ENCODE data around the gene DAAM1. TPM values are rescaled to one million over a fixed set of nuclear protein-coding genes. Genes with fewer than 3 reads are reported as not detected.

DAAM1 gene
- total and polyA plus RNA-seq, 12 donors = 22.8 to 102 (median 75.2) TPM

DNA sequence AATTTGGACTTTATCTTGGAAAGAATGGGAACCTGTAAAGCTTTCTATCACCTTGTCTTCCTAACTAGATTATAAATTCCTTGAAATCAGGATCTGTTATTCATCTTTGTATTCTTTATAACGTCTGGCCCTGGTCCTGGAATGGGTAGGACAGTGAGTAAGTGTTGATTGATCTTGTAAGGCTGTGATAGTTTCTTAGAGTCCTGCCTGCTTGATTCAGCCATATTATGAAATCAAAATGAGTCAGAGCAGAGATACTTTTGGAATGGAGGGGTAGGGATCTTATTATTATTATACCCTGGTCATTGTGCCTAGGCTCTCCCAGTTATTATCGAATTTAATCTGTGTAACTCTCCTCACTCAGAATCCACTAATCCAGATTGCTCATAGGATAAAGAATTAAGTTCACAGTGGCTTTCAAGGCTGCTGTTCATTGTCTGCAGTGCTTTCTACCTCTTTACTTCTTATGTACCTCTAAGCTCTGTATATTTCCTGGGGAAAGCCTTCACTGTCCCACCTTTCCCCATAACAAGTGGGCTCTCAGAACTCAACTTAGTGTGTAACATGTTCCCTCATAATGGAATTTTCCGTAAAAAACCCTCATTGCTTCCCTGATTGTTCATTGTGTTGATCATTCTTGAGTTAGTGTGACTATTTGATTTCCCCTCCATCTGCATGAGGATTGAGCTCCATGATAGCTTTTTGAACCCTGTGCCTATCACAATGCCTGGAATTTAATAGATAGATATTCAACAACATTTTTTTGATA lies 93.3 kb downstream of the DAAM1 start:
- Histone ChIP-seq H3K9me3 (peaks cover 0 to 13% (median 0%) of the 10 kb centered on the region in 11 donors), H3K36me3 (peaks cover 0 to 5% (median 0%) of the 10 kb centered on the region in 9 donors), H3K4me3 (no peak overlapping the region), H3K4me1 (peaks cover 0 to 58% (median 24%) of the 10 kb centered on the region in 9 donors), H3K27me3 (no peaks in the 10 kb centered on the region), H3K27ac (peak overlapping the region in 2 of 10 donors; percentile 10 to 16)
- TF ChIP-seq, protein P1, sequence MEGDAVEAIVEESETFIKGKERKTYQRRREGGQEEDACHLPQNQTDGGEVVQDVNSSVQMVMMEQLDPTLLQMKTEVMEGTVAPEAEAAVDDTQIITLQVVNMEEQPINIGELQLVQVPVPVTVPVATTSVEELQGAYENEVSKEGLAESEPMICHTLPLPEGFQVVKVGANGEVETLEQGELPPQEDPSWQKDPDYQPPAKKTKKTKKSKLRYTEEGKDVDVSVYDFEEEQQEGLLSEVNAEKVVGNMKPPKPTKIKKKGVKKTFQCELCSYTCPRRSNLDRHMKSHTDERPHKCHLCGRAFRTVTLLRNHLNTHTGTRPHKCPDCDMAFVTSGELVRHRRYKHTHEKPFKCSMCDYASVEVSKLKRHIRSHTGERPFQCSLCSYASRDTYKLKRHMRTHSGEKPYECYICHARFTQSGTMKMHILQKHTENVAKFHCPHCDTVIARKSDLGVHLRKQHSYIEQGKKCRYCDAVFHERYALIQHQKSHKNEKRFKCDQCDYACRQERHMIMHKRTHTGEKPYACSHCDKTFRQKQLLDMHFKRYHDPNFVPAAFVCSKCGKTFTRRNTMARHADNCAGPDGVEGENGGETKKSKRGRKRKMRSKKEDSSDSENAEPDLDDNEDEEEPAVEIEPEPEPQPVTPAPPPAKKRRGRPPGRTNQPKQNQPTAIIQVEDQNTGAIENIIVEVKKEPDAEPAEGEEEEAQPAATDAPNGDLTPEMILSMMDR (IDR thresholded peaks at IDR 0.05) = no peak
- intact Hi-C loops (cut with DNase I) = no loop called here
- DNase-seq (no peak), ATAC-seq (peak in 5 of 8 donors; percentile 11 to 90 (median 47))
- WGBS, 2 donors = 71 to 73% methylated on average over 3 of the region's 3 CpGs

DNA sequence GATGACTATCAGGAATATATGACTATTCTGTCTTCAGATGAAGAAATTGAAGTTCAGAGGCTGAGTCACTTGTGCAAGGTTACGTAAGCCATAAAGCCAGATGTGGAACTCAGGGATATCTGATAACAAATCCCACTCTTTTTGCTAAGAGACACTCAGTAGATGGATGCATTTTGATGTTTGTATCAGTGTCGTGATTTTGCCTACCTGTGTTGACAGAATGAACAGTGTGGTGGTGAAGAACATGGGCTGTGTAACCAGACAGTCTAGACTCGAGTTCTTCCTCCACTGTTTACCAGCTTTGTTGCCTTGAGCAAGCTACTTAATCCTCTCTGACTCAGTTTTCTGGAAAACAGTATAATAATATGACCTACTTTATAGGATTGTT lies 93.9 kb downstream of the DAAM1 start:
- intact Hi-C loops (cut with DNase I) = no loop called here
- peaks cover 0 to 52% (median 24%) of the 10 kb centered on the region in 9 donors for H3K4me1 ChIP-seq
- WGBS, 2 donors = 78 to 80% methylated on average over 3 of the region's 3 CpGs
- peaks cover 0 to 13% (median 0%) of the 10 kb centered on the region in 11 donors for H3K9me3 ChIP-seq
- peaks cover 0 to 5% (median 0%) of the 10 kb centered on the region in 9 donors for H3K36me3 ChIP-seq
- H3K27ac ChIP-seq = no peak overlapping the region
- TF ChIP-seq, protein P1 (IDR thresholded peaks at IDR 0.05) = no peak
- no peaks in the 10 kb centered on the region for H3K27me3 ChIP-seq
- ATAC-seq (no peak), DNase-seq (no peak)
- no peak overlapping the region for H3K4me3 ChIP-seq

DNA sequence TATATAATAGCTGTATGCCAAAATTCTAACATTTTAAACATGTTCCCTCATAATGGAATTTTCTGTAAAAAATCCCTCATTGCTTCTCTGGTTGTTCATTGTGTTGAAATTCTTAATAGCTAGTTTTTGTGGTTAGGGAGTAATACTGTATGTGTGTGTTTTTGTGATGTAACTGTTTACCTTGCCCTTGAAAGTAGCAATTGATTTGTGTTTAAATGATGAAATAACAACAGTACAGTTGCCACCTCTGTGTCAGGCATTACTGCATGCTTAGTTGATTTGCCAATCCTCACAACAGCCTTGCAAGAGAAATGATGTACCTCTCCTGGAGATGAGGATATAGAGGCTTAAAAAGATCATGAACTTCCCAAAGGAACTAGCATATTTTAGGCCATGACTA lies 94.9 kb downstream of the DAAM1 start:
- Histone ChIP-seq H3K27ac (no peak overlapping the region), H3K4me3 (no peak overlapping the region), H3K4me1 (peaks cover 0 to 44% (median 19%) of the 10 kb centered on the region in 9 donors), H3K27me3 (no peaks in the 10 kb centered on the region), H3K36me3 (peaks cover 0 to 5% (median 0%) of the 10 kb centered on the region in 9 donors), H3K9me3 (peaks cover 0 to 13% (median 0%) of the 10 kb centered on the region in 11 donors)
- no peak for DNase-seq
- intact Hi-C loops (cut with DNase I) = no loop called here
- ATAC-seq = peak in 1 of 8 donors; percentile 29
- TF ChIP-seq, protein P1 (IDR thresholded peaks at IDR 0.05) = no peak

DNA sequence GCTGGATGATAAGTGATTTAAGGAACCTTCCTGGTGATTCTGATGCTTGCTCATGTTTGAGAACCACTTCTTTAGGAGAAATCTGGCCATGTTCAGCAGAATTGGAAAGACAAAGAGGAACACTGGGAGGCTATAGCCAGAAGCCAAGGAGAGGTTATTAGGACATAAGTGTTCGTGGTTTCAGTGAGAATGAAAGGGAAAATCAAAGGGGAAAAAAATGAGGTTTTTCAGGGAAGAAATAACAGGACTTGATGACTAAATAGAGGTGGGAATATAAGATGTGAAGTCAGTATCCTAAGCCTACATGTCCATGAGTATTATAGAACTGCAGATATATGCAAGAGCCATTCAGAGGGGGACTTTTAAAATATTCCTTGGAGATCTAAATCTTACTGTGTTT lies 95.6 kb downstream of the DAAM1 start:
- Histone ChIP-seq H3K4me1 (peaks cover 0 to 37% (median 14%) of the 10 kb centered on the region in 9 donors), H3K36me3 (peaks cover 0 to 5% (median 0%) of the 10 kb centered on the region in 9 donors), H3K27me3 (no peaks in the 10 kb centered on the region), H3K4me3 (no peak overlapping the region), H3K9me3 (peaks cover 0 to 13% (median 0%) of the 10 kb centered on the region in 11 donors), H3K27ac (no peak overlapping the region)
- TF ChIP-seq, protein P1 (IDR thresholded peaks at IDR 0.05) = no peak
- intact Hi-C loops (cut with DNase I) = no loop called here
- no peak for DNase-seq
- WGBS, 2 donors = 66 to 72% methylated on average over 1 of the region's 1 CpG
- no peak for ATAC-seq
